A673 (cell line): ENCODE measurements around the gene HDAC7. TPM values are rescaled to one million over a fixed set of nuclear protein-coding genes. Genes with fewer than 3 reads are reported as not detected.

ENCODE experiments used
- BruUV-seq: library from RNA; stranded (reverse); fragments of 400-500 nt; replicated peaks from 2 replicates; lab custom pipeline; 2021; lab: Mats Ljungman, UMichigan
- CTCF ChIA-PET: fragments of 300-600 bp; sonication (Branson Sonifier 250); formaldehyde crosslinking; loops from one replicate; lab custom pipeline; 2022; ENCODE audit warnings: antibody characterized with exemption; lab: Charles Lee
- POLR2A ChIA-PET: fragments of 300-600 bp; sonication (Branson Sonifier 250); formaldehyde crosslinking; loops from one replicate; lab custom pipeline; 2022; ENCODE audit warnings: antibody characterized with exemption; ENCODE audit not compliant: low non-redundant PET; lab: Charles Lee
- DNase-seq: peaks from one replicate; pipeline ENCODE4 v3.0.0-alpha.2; 2015; ENCODE audit warnings: low spot score
- H3K27ac ChIP-seq: fragments of 200-600 bp; sonication (generic); 2 replicates; pipeline ENCODE4 v1.5.1; 2016; ENCODE audit warnings: mixed run types, low read depth, mild to moderate bottlenecking, mixed read lengths, antibody characterized with exemption, low read length; ENCODE audit not compliant: poor library complexity, severe bottlenecking
- H3K27me3 ChIP-seq: fragments of 200-600 bp; sonication (generic); replicated peaks from 2 replicates; pipeline ENCODE4 v1.6.1; 2017; ENCODE audit warnings: mixed run types, low read depth, mild to moderate bottlenecking, mixed read lengths, antibody characterized with exemption, low read length; ENCODE audit not compliant: insufficient read depth, poor library complexity
- H3K36me3 ChIP-seq: fragments of 200-600 bp; sonication (generic); 2 replicates; pipeline ENCODE4 v1.6.1; 2016; ENCODE audit warnings: mixed run types, mild to moderate bottlenecking, mixed read lengths, antibody characterized with exemption, low read length; ENCODE audit not compliant: insufficient read depth, poor library complexity, severe bottlenecking
- H3K4me1 ChIP-seq: fragments of 200-600 bp; sonication (generic); 2 replicates; pipeline ENCODE4 v1.6.1; 2017; ENCODE audit warnings: mixed run types, mild to moderate bottlenecking, mixed read lengths, antibody characterized with exemption, low read length; ENCODE audit not compliant: insufficient read depth, poor library complexity, severe bottlenecking
- H3K4me3 ChIP-seq: fragments of 200-600 bp; sonication (generic); 2 replicates; pipeline ENCODE4 v1.5.1; 2016; ENCODE audit warnings: low read depth, mixed run types, mild to moderate bottlenecking, mixed read lengths, low read length; ENCODE audit not compliant: poor library complexity, severe bottlenecking
- H3K9me3 ChIP-seq: fragments of 200-600 bp; sonication (generic); 2 replicates; pipeline ENCODE4 v1.6.1; 2016; ENCODE audit warnings: mixed run types, low read depth, mild to moderate bottlenecking, mixed read lengths, antibody characterized with exemption, low read length; ENCODE audit not compliant: poor library complexity, severe bottlenecking
- EZH2 ChIP-seq: fragments of 200-600 bp; sonication (generic); IDR thresholded peaks from 2 replicates; pipeline ENCODE4 v1.6.1; 2017; ENCODE audit warnings: borderline replicate concordance, low read depth, mild to moderate bottlenecking, mixed read lengths, antibody characterized with exemption, low read length; ENCODE audit not compliant: poor library complexity, severe bottlenecking
- intact Hi-C: fragments of 100-400 bp; cut with micrococcal nuclease; formaldehyde crosslinking; loops from one replicate; pipeline ENCODE4 v1.10.0; 2022; ENCODE audit not compliant: unreplicated experiment
- total RNA-seq: library from RNA; stranded (reverse); gene quantifications from 2 replicates; pipeline ENCODE4 v1.2.3, GENCODE V29; 2021
- TF ChIP-seq, protein P1 (sequence below): fragments of 300-800, 200-600 bp; sonication (generic); conservative IDR thresholded peaks from 2 replicates; pipeline ENCODE4 v1.5.1; 2017; ENCODE audit warnings: low read depth, mild to moderate bottlenecking, antibody characterized with exemption, low read length, moderate library complexity, mixed read lengths

HDAC7 gene
- total RNA-seq, 1 experiment from 2014 or later, result 58.9 TPM

DNA sequence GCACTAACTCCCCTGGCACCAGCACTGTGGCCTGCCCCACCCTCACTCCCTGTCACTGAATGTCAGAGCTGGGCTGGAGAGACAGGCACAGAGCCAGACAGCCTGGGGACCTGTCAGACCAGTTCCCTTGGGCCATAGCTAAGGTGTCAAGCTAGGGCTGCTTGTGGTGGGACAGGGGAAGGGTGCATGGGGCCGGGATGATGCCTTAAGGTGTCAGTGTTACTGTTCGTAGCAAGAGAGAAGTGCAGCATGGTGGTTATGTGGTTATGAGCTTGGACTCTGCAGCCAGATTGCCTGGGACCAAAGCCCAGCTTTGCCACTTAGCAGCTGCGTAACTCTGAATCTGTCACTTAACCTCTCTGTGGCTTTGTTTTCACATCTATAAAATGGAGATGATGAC, 64.8 kb downstream of the HDAC7 start:
- H3K27me3 ChIP-seq, result no peaks in the 10 kb centered on the region
- H3K4me1 ChIP-seq, result peaks cover 30% of the 10 kb centered on the region
- BruUV-seq, result no TSS peak
- H3K4me3 ChIP-seq, result no peak overlapping the region
- no peak for DNase-seq
- TF ChIP-seq, protein P1, sequence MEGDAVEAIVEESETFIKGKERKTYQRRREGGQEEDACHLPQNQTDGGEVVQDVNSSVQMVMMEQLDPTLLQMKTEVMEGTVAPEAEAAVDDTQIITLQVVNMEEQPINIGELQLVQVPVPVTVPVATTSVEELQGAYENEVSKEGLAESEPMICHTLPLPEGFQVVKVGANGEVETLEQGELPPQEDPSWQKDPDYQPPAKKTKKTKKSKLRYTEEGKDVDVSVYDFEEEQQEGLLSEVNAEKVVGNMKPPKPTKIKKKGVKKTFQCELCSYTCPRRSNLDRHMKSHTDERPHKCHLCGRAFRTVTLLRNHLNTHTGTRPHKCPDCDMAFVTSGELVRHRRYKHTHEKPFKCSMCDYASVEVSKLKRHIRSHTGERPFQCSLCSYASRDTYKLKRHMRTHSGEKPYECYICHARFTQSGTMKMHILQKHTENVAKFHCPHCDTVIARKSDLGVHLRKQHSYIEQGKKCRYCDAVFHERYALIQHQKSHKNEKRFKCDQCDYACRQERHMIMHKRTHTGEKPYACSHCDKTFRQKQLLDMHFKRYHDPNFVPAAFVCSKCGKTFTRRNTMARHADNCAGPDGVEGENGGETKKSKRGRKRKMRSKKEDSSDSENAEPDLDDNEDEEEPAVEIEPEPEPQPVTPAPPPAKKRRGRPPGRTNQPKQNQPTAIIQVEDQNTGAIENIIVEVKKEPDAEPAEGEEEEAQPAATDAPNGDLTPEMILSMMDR, result no peak
- no peak for TF ChIP-seq EZH2
- POLR2A ChIA-PET, result interaction anchor here (0.6 kb wide), 1 partner anchor 18 kb away, joined by 3 read pairs; no protein-coding TSS in a partner anchor
- H3K36me3 ChIP-seq, result no peaks in the 10 kb centered on the region
- intact Hi-C loops, result no loop called here
- H3K27ac ChIP-seq, result no peak overlapping the region
- H3K9me3 ChIP-seq, result no peaks in the 10 kb centered on the region
- CTCF ChIA-PET, result interaction anchor here (1.0 to 2.0 kb wide), 2 partner anchors 13 to 20 kb away, joined by 3 to 8 read pairs; no protein-coding TSS in a partner anchor

DNA sequence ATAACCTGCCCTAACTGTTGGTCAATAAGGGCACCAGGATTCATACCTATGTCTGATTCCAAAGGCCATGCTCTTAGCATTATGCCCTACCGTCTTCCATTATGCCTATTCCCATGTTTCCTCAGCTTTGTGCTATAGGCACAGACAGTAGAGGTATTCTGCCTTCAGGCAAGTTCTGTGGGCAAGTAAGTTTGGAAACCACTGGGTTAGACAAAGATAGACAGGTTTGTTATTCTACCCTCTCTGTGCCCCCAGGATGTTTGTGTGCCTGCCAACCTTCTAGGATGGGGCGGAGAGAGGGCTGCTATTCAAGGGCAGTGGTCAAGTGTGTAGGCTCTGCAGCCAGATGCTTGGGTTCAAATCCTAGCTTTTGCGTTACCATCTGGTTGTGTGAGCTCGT, 65.6 kb downstream of the HDAC7 start:
- TF ChIP-seq, protein P1, result no peak
- TF ChIP-seq EZH2, result no peak
- BruUV-seq, result no TSS peak
- no peaks in the 10 kb centered on the region for H3K9me3 ChIP-seq
- H3K36me3 ChIP-seq, result no peaks in the 10 kb centered on the region
- no peaks in the 10 kb centered on the region for H3K27me3 ChIP-seq
- CTCF ChIA-PET, result interaction anchor here (2.0 kb wide), 1 partner anchor 13 kb away, joined by 8 read pairs; no protein-coding TSS in a partner anchor
- POLR2A ChIA-PET, result no interaction called here
- intact Hi-C loops, result no loop called here
- H3K4me1 ChIP-seq, result peaks cover 24% of the 10 kb centered on the region
- H3K27ac ChIP-seq, result no peak overlapping the region
- DNase-seq, result no peak
- H3K4me3 ChIP-seq, result no peak overlapping the region

DNA sequence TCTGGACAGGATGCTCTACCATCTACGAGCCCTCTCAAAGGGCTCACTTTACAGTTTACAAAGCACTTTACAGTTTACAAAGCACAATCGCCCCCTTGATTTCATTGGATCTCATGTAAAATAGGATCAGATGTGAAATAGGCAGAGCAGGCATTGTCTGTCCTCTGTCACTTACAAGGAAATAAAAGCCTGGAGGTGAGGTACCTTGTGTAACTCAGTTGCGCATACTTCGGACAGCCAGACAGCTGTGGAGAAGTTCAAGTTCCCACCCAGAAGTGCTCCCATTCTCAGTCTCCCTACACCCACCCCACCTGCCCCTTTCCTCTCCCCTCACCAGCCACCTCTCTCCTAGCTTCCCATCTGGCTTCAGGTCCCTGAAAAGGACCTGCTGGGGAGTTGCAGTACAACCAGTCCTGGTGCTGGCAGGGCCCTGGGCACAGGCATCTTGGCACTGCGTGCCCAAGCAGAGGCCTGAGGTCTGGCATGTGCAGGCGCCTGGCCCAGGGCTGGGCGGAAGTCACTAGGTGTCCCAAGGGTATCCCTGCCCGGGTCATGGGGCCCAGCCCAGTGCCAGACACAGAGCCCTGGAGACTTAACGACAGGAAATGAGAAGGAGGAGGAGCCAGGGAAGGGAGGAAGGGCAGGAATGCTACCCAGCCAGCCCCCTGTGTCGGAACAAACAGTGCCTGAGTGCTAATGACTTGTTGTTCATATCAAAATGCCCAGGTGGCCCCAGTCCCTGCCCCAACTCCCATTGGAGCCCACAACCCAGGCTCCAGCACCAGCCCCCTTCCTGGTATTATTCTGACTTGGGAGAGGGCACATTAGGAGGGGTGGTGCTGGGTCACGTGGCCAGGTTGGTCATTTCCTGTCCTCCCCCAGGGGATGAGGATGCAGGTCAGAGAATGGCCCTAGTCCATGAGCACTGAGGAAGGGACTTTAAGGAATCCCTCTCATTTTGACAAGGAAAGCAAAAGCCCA, 66.4 kb downstream of the HDAC7 start:
- intact Hi-C loops, result no loop called here
- Histone ChIP-seq H3K36me3 (no peaks in the 10 kb centered on the region), H3K4me3 (no peak overlapping the region), H3K4me1 (peaks cover 18% of the 10 kb centered on the region), H3K27ac (peak overlapping the region; percentile 3), H3K9me3 (no peaks in the 10 kb centered on the region), H3K27me3 (no peaks in the 10 kb centered on the region)
- no TSS peak for BruUV-seq
- POLR2A ChIA-PET, result no interaction called here
- no peak for DNase-seq
- CTCF ChIA-PET, result interaction anchor here (2.0 kb wide), 1 partner anchor 12 kb away, joined by 8 read pairs; no protein-coding TSS in a partner anchor
- TF ChIP-seq, protein P1, result no peak
- TF ChIP-seq EZH2, result no peak
